Natural killer cell (primary cell): ENCODE data around the gene FAM110A. TPM values are rescaled to one million over a fixed set of nuclear protein-coding genes. Genes with fewer than 3 reads are reported as not detected.

Source experiments
- ATAC-seq, 3 donors: fragments of 150-1000 bp in 2 of 3; fragments of 200-7000 bp in 1 of 3; cut with Tn5 transposase; 1 replicate in 1 of 3; 2 replicates in 2 of 3; pipeline ENCODE4 v1.10.0; 2021; ENCODE audit warnings: mild to moderate bottlenecking in 2 of 3, moderate library complexity in 2 of 3
- DNase-seq, 2 donors: peaks; one replicate each; pipeline versions ENCODE4 v3.0.0 to v3.0.0-alpha.2; 2013 to 2021; ENCODE audit warnings: mixed read lengths in 1 of 2
- H3K27ac ChIP-seq: one replicate; pipeline ENCODE4 v1.5.1; 2013; ENCODE audit warnings: mild to moderate bottlenecking, low read length
- H3K27me3 ChIP-seq: one replicate; pipeline ENCODE4 v1.6.1; 2013; ENCODE audit warnings: low read length; ENCODE audit not compliant: control insufficient read depth, insufficient read depth
- H3K36me3 ChIP-seq: one replicate; pipeline ENCODE4 v1.6.1; 2013; ENCODE audit warnings: low read length; ENCODE audit not compliant: control insufficient read depth, insufficient read depth
- H3K4me1 ChIP-seq: one replicate; pipeline ENCODE4 v1.6.1; 2013; ENCODE audit warnings: low read length; ENCODE audit not compliant: control insufficient read depth, insufficient read depth
- H3K4me3 ChIP-seq: one replicate; pipeline ENCODE4 v1.5.1; 2013; ENCODE audit warnings: low read length
- H3K9me3 ChIP-seq: one replicate; pipeline ENCODE4 v1.6.1; 2013; ENCODE audit warnings: low read length; ENCODE audit not compliant: control insufficient read depth, insufficient read depth
- H3K27ac Mint-ChIP-seq, 2 donors: one replicate each; pipeline ENCODE4 v1.8.0; 2022; ENCODE audit warnings: mild to moderate bottlenecking in 2 of 2, mixed read lengths in 2 of 2, moderate library complexity in 1 of 2
- H3K27me3 Mint-ChIP-seq, 2 donors: one replicate each; pipeline ENCODE4 v1.8.0; 2022; ENCODE audit warnings: low read depth in 2 of 2, mixed read lengths in 2 of 2
- H3K36me3 Mint-ChIP-seq: one replicate; pipeline ENCODE4 v1.8.0; 2022; ENCODE audit warnings: mixed read lengths
- H3K4me1 Mint-ChIP-seq, 2 donors: one replicate each; pipeline ENCODE4 v1.8.0; 2022; ENCODE audit warnings: mixed read lengths in 2 of 2
- H3K4me3 Mint-ChIP-seq: one replicate; pipeline ENCODE4 v1.8.0; 2022; ENCODE audit warnings: mild to moderate bottlenecking, moderate library complexity, mixed read lengths
- H3K9me3 Mint-ChIP-seq, 2 donors: one replicate each; pipeline ENCODE4 v1.8.0; 2022; ENCODE audit warnings: mixed read lengths in 2 of 2
- CTCF ChIP-seq: fragments of 200-600 bp; IDR thresholded peaks from one replicate; pipeline ENCODE4 v1.8.0; 2022; ENCODE audit warnings: antibody characterized with exemption
- WGBS: methylation state at CpG from one replicate; pipeline ENCODE4 v1.1.7; 2013; ENCODE audit warnings: missing lambda C conversion rate; ENCODE audit not compliant: insufficient coverage; 5-methylcytosine and 5-hydroxymethylcytosine counted together
- intact Hi-C: fragments of 100-400 bp; cut with micrococcal nuclease; formaldehyde crosslinking; loops from one replicate; pipeline ENCODE4 v1.14.2; 2022
- total RNA-seq, 4 donors: library from RNA; stranded (reverse); fragments of 120-200 nt in 1 of 4; gene quantifications; one replicate each; pipeline versions ENCODE4 v1.2.3 to v1.2.4, GENCODE V29; 2013 to 2022

FAM110A gene
- total RNA-seq, 3 donors from 2014 or later (not counting 1 experiment from before 2014, with no cell fraction given) = 25.1 to 91.0 (median 31.8) TPM

- ATAC-seq (no peak), DNase-seq (no peak)
- no peaks in the 10 kb centered on the region for H3K27me3 ChIP-seq
- Mint-ChIP-seq H3K4me1 (peaks cover 19% of the 10 kb centered on the region in 2 donors), H3K36me3 (no peaks in the 10 kb centered on the region), H3K4me3 (no peak overlapping the region), H3K27ac (no peak overlapping the region), H3K27me3 (peaks cover 0 to 12% of the 10 kb centered on the region in 2 donors), H3K9me3 (no peaks in the 10 kb centered on the region)
- H3K36me3 ChIP-seq = no peaks in the 10 kb centered on the region
- no peak overlapping the region for H3K4me3 ChIP-seq
- H3K4me1 ChIP-seq = peaks cover 10% of the 10 kb centered on the region
- no peak for TF ChIP-seq CTCF
- intact Hi-C loops = no loop called here
- H3K9me3 ChIP-seq = no peaks in the 10 kb centered on the region
- 89% methylated on average over 4 of the region's 4 CpGs for WGBS
- no peak overlapping the region for H3K27ac ChIP-seq
These were observed 41.6 kb downstream of the FAM110A start for GRCh38 chr20:875115-875514.

GRCh38 chr20:877814-878213 lies 44.3 kb downstream of the FAM110A start:
- no peak overlapping the region for H3K27ac ChIP-seq
- no peak for ATAC-seq
- H3K4me1 Mint-ChIP-seq = peaks cover 20 to 23% of the 10 kb centered on the region in 2 donors

GRCh38 chr20:878511-879307 lies 45.2 kb downstream of the FAM110A start:
- Histone ChIP-seq H3K4me3 (no peak overlapping the region), H3K36me3 (no peaks in the 10 kb centered on the region), H3K4me1 (peaks cover 11% of the 10 kb centered on the region), H3K27me3 (no peaks in the 10 kb centered on the region), H3K9me3 (no peaks in the 10 kb centered on the region), H3K27ac (no peak overlapping the region)
- TF ChIP-seq CTCF = no peak
- Mint-ChIP-seq H3K27ac (no peak overlapping the region), H3K4me3 (no peak overlapping the region), H3K27me3 (peaks cover 0 to under 1% of the 10 kb centered on the region in 2 donors), H3K36me3 (no peaks in the 10 kb centered on the region), H3K9me3 (no peaks in the 10 kb centered on the region), H3K4me1 (peaks cover 11 to 14% of the 10 kb centered on the region in 2 donors)
- DNase-seq (peak in 1 of 2 donors; percentile 42), ATAC-seq (no peak)
- intact Hi-C loops = no loop called here
- 60% methylated on average over 8 of the region's 9 CpGs for WGBS

More at GRCh38 chr20:877814-878213, 44.3 kb downstream of the FAM110A start:
- H3K36me3 ChIP-seq = no peaks in the 10 kb centered on the region
- H3K27me3 ChIP-seq = no peaks in the 10 kb centered on the region
- peaks cover 16% of the 10 kb centered on the region for H3K4me1 ChIP-seq
- Mint-ChIP-seq H3K27me3 (peaks cover 0 to 6% of the 10 kb centered on the region in 2 donors), H3K36me3 (no peaks in the 10 kb centered on the region), H3K9me3 (no peaks in the 10 kb centered on the region), H3K27ac (no peak overlapping the region), H3K4me3 (no peak overlapping the region)
- no peak for TF ChIP-seq CTCF
- 84% methylated on average over 7 of the region's 7 CpGs for WGBS
- no peaks in the 10 kb centered on the region for H3K9me3 ChIP-seq
- H3K4me3 ChIP-seq = no peak overlapping the region
- intact Hi-C loops = no loop called here
- DNase-seq = no peak
